Rectal smooth muscle tissue (tissue), 1 donor: ENCODE results near the gene CFAP54.
A peak's percentile ranks its signal among the peaks of the same experiment; 100 is the strongest.
"Not testable (repeated sequence)": the region's sequence is repeated elsewhere in the genome, so short reads cannot be mapped to it uniquely, and the experiment has no call there.

Experiments
- H3K27ac ChIP-seq: one replicate; pipeline ENCODE4 v1.7.0; 2013; ENCODE audit warnings: low read depth, low read length, inconsistent platforms
- H3K27me3 ChIP-seq: one replicate; pipeline ENCODE4 v1.7.0; 2013; ENCODE audit warnings: low read length; ENCODE audit not compliant: control insufficient read depth, insufficient read depth
- H3K36me3 ChIP-seq: one replicate; pipeline ENCODE4 v1.7.0; 2013; ENCODE audit warnings: low read length; ENCODE audit not compliant: control insufficient read depth, insufficient read depth
- H3K4me1 ChIP-seq: one replicate; pipeline ENCODE4 v1.7.0; 2013; ENCODE audit warnings: low read length; ENCODE audit not compliant: control insufficient read depth, insufficient read depth
- H3K4me3 ChIP-seq: one replicate; pipeline ENCODE4 v1.7.0; 2013; ENCODE audit warnings: low read length
- H3K9ac ChIP-seq: one replicate; pipeline ENCODE4 v1.7.0; 2013; ENCODE audit warnings: low read length

Gene CFAP54

DNA sequence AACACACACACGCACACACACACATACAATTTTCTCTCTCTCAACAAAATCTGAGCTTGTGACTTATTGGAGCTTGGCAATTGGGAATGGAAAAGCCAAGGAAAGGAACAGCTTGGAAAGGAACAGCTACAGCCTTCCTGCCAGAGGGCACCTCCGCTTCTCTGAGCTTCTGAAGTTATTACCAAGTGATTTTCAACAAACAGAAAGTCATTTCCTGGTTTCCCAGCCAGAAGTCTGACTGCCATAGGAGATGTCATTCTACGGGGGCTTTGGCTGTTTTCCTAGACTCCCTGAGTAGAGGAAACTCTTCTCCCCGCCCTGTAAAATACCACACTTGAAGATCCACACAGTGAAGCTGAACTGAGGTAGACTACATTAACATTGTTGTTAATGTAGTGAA is 198.3 kb downstream of the CFAP54 start:
- H3K4me3 ChIP-seq: no peak overlapping the region
- no peak overlapping the region for H3K27ac ChIP-seq
- H3K36me3 ChIP-seq: no peaks in the 10 kb centered on the region
- no peaks in the 10 kb centered on the region for H3K27me3 ChIP-seq
- H3K4me1 ChIP-seq: no peaks in the 10 kb centered on the region
- no peak overlapping the region for H3K9ac ChIP-seq

DNA sequence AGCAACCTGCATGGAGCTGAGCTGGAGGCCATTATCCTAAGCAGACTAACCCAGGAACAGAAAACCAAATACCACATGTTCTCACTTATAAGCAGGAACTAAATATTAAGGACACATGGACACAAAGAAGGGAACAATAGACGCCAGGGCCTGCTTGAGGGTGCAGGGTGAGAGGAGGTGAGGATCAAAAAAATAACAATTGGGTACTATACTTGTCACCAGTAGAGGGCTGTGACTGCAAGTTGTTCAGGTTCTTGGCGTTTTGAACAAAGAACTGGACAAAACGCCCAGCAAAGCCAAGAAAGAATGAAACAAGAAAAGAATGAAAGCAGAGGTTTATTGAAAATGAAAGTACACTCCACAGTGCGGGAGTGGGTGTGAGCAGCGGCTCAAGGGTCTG is 209.1 kb downstream of the CFAP54 start:
- Histone ChIP-seq H3K4me1 (no peaks in the 10 kb centered on the region), H3K27ac (no peak overlapping the region), H3K27me3 (no peaks in the 10 kb centered on the region), H3K4me3 (no peak overlapping the region), H3K36me3 (no peaks in the 10 kb centered on the region), H3K9ac (no peak overlapping the region)

DNA sequence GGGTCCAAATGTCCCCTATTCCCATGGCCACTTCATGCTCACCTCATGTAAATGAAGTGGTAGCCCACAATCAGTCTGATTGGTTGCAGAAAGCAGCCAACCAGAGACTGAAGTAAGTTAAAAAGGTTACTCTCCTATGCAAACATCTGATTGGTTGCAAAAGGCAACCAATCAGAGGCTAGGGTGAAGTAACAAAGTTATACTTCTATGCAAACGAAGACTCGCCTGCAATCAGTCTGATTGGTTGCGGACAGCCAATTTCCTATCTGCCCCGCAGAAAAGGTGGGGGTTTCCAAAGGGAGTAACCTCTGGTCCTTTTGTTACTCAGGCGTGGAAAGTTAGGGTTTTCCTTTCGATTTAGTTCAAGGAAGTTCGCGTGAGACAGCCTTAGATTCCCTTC is 209.6 kb downstream of the CFAP54 start:
- H3K4me1 ChIP-seq: no peaks in the 10 kb centered on the region
- no peak overlapping the region for H3K27ac ChIP-seq
- no peaks in the 10 kb centered on the region for H3K27me3 ChIP-seq
- no peak overlapping the region for H3K9ac ChIP-seq
- no peaks in the 10 kb centered on the region for H3K36me3 ChIP-seq
- H3K4me3 ChIP-seq: no peak overlapping the region

DNA sequence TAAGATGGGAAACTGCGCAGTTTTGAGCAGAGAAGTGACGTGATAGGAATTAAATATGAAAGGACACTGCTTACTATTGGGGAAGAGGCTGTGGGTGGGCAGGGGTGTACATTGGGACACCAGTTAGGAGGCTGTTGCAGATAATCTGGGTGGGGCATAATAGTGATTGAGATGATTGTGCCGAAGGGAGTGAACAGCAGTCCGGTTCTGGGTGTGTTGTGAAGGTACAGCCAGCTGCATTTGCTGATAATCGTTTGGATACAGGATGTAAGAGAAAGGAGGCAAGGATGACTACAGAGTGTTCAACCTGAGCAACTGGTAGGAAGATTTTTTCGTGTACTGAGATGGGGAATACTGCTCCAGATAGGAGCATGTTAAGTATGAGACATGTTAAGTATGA is 212.5 kb downstream of the CFAP54 start:
- H3K27me3 ChIP-seq: no peaks in the 10 kb centered on the region
- H3K4me1 ChIP-seq: no peaks in the 10 kb centered on the region
- no peak overlapping the region for H3K27ac ChIP-seq
- no peak overlapping the region for H3K4me3 ChIP-seq
- H3K9ac ChIP-seq: no peak overlapping the region
- H3K36me3 ChIP-seq: no peaks in the 10 kb centered on the region

DNA sequence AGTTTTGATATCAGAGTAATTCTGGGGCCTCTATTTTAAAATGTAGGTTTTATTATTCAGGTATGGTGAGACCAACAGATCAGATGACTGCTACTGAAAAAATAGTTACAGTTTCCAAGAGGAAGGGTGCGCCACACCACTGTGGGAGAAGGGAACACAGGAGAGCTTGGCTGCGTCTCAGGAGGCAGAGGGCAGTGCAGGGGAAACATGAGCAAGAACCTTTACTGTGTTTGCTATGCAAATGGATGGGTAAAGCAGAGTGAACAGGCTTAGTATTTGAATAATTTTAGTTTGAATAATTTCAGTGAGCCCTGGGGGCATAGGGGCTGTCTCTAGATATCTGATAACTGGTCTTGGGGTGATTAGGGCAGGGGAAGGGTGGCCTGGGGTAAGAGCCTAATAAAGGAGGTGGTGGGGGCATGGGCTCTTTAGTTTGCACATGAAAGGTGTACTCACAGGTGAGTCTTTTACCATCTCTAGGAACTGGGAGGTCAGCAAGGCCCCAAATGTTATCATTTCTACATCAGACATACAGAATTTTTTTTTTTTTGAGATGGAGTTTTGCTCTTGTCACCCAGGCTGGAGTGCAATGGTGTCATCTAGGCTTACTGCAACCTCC is 220.9 kb downstream of the CFAP54 start:
- no peaks in the 10 kb centered on the region for H3K4me1 ChIP-seq
- H3K27ac ChIP-seq: no peak overlapping the region
- no peak overlapping the region for H3K4me3 ChIP-seq
- H3K36me3 ChIP-seq: no peaks in the 10 kb centered on the region
- no peaks in the 10 kb centered on the region for H3K27me3 ChIP-seq
- H3K9ac ChIP-seq: no peak overlapping the region

DNA sequence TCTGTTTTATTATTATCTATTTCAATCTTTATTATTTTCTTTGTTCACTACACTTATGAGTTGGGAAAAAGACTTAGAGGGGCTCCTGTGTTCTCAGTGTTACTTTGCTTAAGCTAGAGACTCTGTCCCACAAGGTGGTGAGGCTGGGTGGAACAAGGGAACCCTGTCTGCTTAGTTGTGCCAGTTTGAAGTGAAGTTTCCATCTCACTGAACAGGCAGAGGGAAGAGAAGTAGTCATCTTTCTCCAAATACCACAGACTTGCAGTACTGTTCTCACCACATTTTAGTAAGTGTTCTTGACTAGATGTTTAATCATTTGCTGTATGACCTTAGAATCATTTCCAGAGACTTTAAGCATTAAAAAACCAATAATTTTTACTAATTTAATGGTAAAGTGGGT is 222.0 kb downstream of the CFAP54 start:
- Histone ChIP-seq H3K4me1 (no peaks in the 10 kb centered on the region), H3K27ac (no peak overlapping the region), H3K4me3 (no peak overlapping the region), H3K27me3 (no peaks in the 10 kb centered on the region), H3K36me3 (no peaks in the 10 kb centered on the region), H3K9ac (no peak overlapping the region)

DNA sequence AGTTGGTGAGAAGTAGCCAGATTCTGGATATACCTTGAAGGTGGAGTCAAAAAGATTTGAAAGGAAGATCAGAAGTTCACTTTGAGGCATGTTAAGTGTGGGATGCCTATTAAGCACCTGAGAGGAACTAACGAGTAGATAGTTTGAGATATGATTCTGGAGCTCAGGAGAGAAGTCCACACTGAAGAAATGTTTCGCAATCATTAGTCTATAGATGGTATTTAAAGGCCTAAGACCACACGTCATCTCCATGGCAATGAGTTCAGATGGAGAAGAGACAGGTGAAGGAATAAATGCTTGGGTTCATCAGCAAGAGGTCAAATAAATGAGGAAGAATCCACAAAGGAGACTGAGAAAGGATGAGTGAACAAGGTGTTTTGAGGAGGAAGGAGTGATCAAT is 224.8 kb downstream of the CFAP54 start:
- no peak overlapping the region for H3K27ac ChIP-seq
- no peak overlapping the region for H3K4me3 ChIP-seq
- H3K36me3 ChIP-seq: no peaks in the 10 kb centered on the region
- H3K9ac ChIP-seq: no peak overlapping the region
- no peaks in the 10 kb centered on the region for H3K4me1 ChIP-seq
- H3K27me3 ChIP-seq: no peaks in the 10 kb centered on the region

DNA sequence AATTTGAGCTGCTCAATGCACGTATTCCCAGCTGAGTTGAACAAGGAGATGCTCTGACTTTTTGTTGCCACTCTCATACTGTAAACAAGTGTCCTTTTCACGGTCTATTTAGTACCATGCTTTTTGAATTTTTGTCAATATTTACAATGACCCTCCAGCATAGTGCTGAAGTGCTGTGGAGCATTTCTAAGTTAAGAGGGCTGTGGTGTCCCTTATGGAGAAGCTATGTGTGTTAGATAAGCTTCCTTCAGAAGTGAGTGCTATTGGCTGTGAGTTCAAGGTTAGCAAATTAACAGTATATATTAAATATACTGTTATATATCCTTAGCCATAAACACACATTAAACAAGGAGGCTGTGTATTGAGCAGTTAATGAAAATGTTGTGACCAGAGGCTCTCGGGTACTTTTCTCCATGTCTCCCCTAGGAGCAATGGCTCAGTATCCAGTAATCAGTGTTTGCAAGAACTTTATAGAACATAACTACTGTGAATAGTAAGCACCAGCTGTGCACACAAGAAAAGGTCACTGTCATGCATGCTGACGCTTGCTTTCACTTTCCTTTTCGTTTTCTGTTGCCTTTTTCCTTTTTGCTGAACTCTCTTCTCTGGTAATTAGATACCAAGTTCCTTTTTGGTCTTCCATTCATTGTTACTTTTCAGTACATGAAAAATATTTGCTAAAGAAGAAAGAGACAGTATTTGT is 230.4 kb downstream of the CFAP54 start:
- H3K27ac ChIP-seq: no peak overlapping the region
- no peaks in the 10 kb centered on the region for H3K27me3 ChIP-seq
- no peaks in the 10 kb centered on the region for H3K36me3 ChIP-seq
- H3K4me1 ChIP-seq: no peaks in the 10 kb centered on the region
- H3K4me3 ChIP-seq: peak overlapping the region; percentile 60
- no peak overlapping the region for H3K9ac ChIP-seq

DNA sequence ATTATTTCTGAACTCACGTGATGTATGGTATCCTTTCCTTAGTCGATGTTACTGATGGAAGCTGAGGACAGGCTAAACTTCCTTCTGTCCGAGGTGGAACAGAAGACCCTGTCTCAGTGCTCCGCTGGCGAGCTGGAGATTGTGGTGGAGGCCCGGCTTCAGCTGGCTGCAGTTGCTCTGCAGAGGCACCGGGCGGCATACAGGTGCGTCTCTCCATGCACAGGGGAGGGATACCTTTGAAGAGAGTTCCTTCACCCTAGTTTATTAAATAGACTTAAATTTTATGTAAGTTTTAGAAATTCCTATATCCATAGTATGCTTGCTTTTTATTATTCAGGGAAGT is 231.0 kb downstream of the CFAP54 start:
- Histone ChIP-seq H3K9ac (no peak overlapping the region), H3K27ac (no peak overlapping the region), H3K4me1 (no peaks in the 10 kb centered on the region), H3K36me3 (no peaks in the 10 kb centered on the region), H3K4me3 (peak overlapping the region; percentile 60), H3K27me3 (no peaks in the 10 kb centered on the region)

DNA sequence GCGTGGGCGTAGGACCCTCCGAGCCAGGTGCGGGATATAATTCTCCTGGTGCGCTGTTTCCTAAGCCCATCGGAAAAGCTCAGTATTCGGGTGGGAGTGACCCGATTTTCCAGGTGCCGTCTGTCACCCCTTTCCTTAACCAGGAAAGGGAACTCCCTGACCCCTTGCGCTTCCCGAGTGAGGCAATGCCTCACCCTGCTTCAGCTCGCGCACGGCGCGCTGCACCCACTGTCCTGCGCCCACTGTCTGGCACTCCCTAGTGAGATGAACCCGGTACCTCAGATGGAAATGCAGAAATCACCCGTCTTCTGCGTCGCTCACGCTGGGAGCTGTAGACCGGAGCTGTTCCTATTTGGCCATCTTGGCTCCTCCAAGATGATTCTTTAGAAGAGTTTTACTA is 240.1 kb downstream of the CFAP54 start:
- H3K27ac ChIP-seq, H3K4me1 ChIP-seq, H3K4me3 ChIP-seq, H3K27me3 ChIP-seq, H3K36me3 ChIP-seq, H3K9ac ChIP-seq: not testable (repeated sequence)

DNA sequence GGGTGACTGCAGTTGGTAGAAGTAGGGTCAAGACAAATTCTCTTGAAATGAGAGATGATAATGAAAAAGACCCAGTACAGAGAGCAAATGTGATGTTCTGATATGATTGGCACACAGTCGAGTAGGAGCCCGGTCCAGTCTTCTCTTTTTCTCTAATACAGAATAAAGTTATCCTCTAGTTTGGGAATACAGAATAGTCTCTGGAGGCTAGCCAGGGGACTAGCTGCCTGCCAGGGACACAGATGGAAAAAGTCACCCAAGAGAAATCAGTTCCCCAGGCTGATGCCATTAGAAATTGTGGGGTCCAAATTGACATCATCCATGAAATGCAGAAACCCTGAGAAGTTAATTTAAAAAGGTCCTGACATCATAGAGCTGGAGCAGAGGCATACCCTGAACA is 240.5 kb downstream of the CFAP54 start:
- Histone ChIP-seq H3K36me3 (no peaks in the 10 kb centered on the region), H3K9ac (no peak overlapping the region), H3K4me1 (no peaks in the 10 kb centered on the region), H3K4me3 (no peak overlapping the region), H3K27ac (no peak overlapping the region), H3K27me3 (no peaks in the 10 kb centered on the region)

DNA sequence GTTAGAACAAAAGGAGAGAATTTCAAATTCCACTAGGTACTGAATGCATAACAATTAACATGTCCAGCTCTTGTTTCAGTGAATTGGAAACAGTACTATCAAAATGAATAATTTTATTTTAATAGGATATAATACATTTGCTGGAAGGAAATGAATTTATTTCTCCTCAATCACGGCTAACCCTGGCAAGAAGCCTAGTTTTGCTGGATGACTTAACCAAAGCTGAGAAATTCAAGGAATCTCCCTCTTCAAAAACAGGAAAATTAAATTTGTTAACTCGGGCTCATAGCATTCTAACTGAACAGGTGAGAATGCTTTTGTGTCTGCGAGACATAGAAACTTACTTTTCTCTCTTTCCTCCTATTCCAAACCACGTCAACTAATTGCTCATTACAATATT is 254.2 kb downstream of the CFAP54 start:
- H3K4me1 ChIP-seq: no peaks in the 10 kb centered on the region
- no peaks in the 10 kb centered on the region for H3K36me3 ChIP-seq
- no peak overlapping the region for H3K4me3 ChIP-seq
- no peaks in the 10 kb centered on the region for H3K27me3 ChIP-seq
- no peak overlapping the region for H3K9ac ChIP-seq
- H3K27ac ChIP-seq: no peak overlapping the region

DNA sequence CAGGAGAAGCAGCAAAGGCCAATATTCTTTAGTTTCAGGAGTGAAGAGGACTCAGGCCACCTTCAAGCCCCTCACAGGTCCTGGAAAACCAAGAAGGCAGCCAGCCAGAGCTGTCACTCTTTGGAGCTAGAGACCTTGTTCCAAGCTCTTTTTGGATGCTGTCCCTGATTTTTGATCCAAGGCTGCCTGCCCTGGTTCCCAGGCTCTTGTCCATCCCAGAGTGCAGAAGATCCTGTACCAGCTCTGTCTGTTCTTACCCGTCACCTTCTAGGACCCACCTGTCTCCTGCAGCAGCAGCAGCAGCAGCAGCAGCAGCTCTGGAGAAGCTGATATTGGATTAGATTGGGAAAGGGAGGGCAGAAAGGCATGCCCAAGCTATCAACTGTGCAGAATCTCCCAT is 260.6 kb downstream of the CFAP54 start:
- Histone ChIP-seq H3K27ac (no peak overlapping the region), H3K36me3 (no peaks in the 10 kb centered on the region), H3K9ac (no peak overlapping the region), H3K4me3 (no peak overlapping the region), H3K27me3 (no peaks in the 10 kb centered on the region), H3K4me1 (no peaks in the 10 kb centered on the region)
